NOMO-1 treated with DMSO at 0.1 percent for 48 hours (cell line): ENCODE measurements around the gene MFSD11.
"Not testable (repeated sequence)": the region's sequence is repeated elsewhere in the genome, so short reads cannot be mapped to it uniquely, and the experiment has no call there.

Experiments
- DNase-seq: peaks from one replicate; lab custom pipeline; 2025; ENCODE audit not compliant: unreplicated experiment; lab: John Stamatoyannopoulos, UW

MFSD11 gene

GRCh38 chr17:76726231-76726775 lies 11.6 kb upstream of the MFSD11 start, which contains the start of gene JMJD6:
JMJD6 (minus strand) TSS chr17:76726606; CDS start chr17:76726475, 131 bp downstream.
- peak; percentile 98 for DNase-seq

GRCh38 chr17:76726776-76727718 lies 10.9 kb upstream of the MFSD11 start, which contains the start of gene METTL23:
METTL23 (plus strand) TSS chr17:76726839; CDS start chr17:76729711, 2,872 bp downstream.
- DNase-seq: peak; percentile 51

GRCh38 chr17:76727745-76728456 lies 10.0 kb upstream of the MFSD11 start:
- no peak for DNase-seq

GRCh38 chr17:76731800-76732733 lies 5.9 kb upstream of the MFSD11 start:
- not testable (repeated sequence) for DNase-seq

GRCh38 chr17:76732734-76733617 lies 4.9 kb upstream of the MFSD11 start:
- DNase-seq: no peak

- DNase-seq: no peak
Measured at GRCh38 chr17:76733618-76733957, 4.3 kb upstream of the MFSD11 start.

GRCh38 chr17:76734080-76734840 lies 3.7 kb upstream of the MFSD11 start:
- DNase-seq: peak; percentile 54

GRCh38 chr17:76735006-76735405 lies 2.9 kb upstream of the MFSD11 start:
- peak; percentile 35 for DNase-seq

- no peak for DNase-seq
Measured at GRCh38 chr17:76735586-76736348, 2.2 kb upstream of the MFSD11 start.

- peak; percentile 51 for DNase-seq
Measured at GRCh38 chr17:76736349-76737081, 1.4 kb upstream of the MFSD11 start.

- DNase-seq: peak; percentile 99
Measured at GRCh38 chr17:76737082-76737675, 740 bp upstream of the MFSD11 start, which contains the start of gene SRSF2. SRSF2 (minus strand) TSS chr17:76737331; CDS start chr17:76737160, 171 bp downstream.

- DNase-seq: no peak
Measured at GRCh38 chr17:76738468-76738850, 540 bp downstream of the MFSD11 start.

GRCh38 chr17:76739568-76740115 lies 1.7 kb downstream of the MFSD11 start:
- not testable (repeated sequence) for DNase-seq

- DNase-seq: no peak
Measured at GRCh38 chr17:76740329-76741118, 2.6 kb downstream of the MFSD11 start.

GRCh38 chr17:76742958-76743357 lies 5.0 kb downstream of the MFSD11 start:
- DNase-seq: no peak

- no peak for DNase-seq
Measured at GRCh38 chr17:76744747-76745146, 6.8 kb downstream of the MFSD11 start.
